Testis (tissue), 2 donors: ENCODE results near the gene UBXN6.

ENCODE experiments used
- POLR2A ChIP-seq: fragments of 450-650 bp; IDR thresholded peaks from one replicate; pipeline ENCODE4 v1.6.1; 2017; ENCODE audit warnings: antibody characterized with exemption, mild to moderate bottlenecking, moderate library complexity
- TF ChIP-seq, protein P1 (sequence below), 3 experiments: fragments of 450-650 bp in 2 of 3; fragments of 200-600 bp in 1 of 3; sonication (generic) in 1 of 3; IDR thresholded peaks; one replicate each; pipeline ENCODE4 v1.5.1; 2016 to 2019; ENCODE audit warnings: antibody characterized with exemption in 3 of 3, mild to moderate bottlenecking in 2 of 3, moderate library complexity in 1 of 3

DNA sequence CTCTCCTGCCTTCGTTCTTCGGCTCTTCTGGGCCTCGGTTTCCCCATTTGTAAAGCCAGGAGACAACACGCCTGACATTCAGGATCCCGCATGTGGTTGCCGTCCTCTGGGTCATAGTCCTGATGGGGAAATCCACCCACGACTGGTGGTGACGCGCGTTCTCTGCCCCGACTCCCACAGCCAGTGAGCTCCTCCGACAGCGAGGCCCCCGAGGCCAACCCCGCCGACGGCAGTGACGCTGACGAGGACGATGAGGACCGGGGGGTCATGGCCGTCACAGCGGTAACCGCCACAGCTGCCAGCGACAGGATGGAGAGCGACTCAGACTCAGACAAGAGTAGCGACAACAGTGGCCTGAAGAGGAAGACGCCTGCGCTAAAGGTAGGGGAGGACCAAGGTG is 30.9 kb upstream of the UBXN6 start:
- no peak for TF ChIP-seq POLR2A
- TF ChIP-seq, protein P1, sequence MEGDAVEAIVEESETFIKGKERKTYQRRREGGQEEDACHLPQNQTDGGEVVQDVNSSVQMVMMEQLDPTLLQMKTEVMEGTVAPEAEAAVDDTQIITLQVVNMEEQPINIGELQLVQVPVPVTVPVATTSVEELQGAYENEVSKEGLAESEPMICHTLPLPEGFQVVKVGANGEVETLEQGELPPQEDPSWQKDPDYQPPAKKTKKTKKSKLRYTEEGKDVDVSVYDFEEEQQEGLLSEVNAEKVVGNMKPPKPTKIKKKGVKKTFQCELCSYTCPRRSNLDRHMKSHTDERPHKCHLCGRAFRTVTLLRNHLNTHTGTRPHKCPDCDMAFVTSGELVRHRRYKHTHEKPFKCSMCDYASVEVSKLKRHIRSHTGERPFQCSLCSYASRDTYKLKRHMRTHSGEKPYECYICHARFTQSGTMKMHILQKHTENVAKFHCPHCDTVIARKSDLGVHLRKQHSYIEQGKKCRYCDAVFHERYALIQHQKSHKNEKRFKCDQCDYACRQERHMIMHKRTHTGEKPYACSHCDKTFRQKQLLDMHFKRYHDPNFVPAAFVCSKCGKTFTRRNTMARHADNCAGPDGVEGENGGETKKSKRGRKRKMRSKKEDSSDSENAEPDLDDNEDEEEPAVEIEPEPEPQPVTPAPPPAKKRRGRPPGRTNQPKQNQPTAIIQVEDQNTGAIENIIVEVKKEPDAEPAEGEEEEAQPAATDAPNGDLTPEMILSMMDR (IDR thresholded peaks at IDR 0.05), result no peak
